Measurements from ENCODE around the gene METTL13. TPM values are rescaled to one million over a fixed set of nuclear protein-coding genes. Genes with fewer than 3 reads are reported as not detected.

METTL13 gene
- total RNA-seq, 3 donors from 2014 or later (not counting 1 experiment from before 2014, with no cell fraction given) = 12.1 to 23.3 (median 18.2) TPM

DNA sequence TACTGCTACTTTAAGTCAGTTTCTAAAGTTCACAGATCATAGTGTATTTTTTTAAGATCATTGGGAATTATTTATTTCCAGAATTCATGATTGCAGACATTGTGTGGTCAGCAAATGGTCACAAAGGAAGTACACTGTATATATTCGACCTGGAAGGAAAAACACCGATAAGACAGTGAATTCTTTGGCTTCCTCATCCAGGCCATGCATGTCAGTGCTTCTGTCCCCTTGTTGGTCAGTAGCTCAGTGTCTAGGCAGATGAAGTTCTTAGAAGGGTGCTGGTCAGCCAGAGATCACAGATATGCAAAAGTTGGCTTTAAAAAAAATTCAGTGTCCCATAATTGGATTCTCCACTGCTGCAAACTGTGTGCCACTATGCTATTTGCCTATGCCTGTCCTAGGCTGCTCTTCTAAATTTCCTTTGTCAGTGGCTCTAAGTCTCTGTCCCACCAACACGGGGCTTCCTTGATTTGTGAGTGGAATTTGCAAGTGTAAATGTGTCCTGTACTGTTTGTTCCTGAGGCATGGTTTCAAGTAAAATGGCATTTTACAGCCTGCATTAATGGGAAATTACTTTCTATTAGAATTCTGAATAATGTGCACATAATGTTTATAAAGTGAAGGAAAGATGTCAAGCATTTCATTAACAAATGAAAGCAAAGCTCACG lies 27.6 kb upstream of the METTL13 start:
- no peaks in the 10 kb centered on the region for H3K4me1 ChIP-seq (ENCODE audit: control insufficient read depth, insufficient read depth, low read length)
- H3K27me3 ChIP-seq (ENCODE audit: control insufficient read depth, insufficient read depth, low read length) = peaks cover 2% of the 10 kb centered on the region
- H3K9me3 ChIP-seq (ENCODE audit: control insufficient read depth, insufficient read depth, low read length) = no peaks in the 10 kb centered on the region
- intact Hi-C loops (cut with micrococcal nuclease) = no loop called here
- H3K27ac ChIP-seq (ENCODE audit: low read length) = no peak overlapping the region
- no peaks in the 10 kb centered on the region for H3K36me3 Mint-ChIP-seq
- WGBS (ENCODE audit: insufficient coverage) = 89% methylated on average over 4 of the region's 4 CpGs
- H3K36me3 ChIP-seq (ENCODE audit: control insufficient read depth, insufficient read depth, low read length) = no peaks in the 10 kb centered on the region
- H3K9me3 Mint-ChIP-seq = no peaks in the 10 kb centered on the region
- ATAC-seq (no peak), DNase-seq (no peak)
- H3K4me3 Mint-ChIP-seq = no peak overlapping the region
- no peaks in the 10 kb centered on the region for H3K4me1 Mint-ChIP-seq
- H3K27me3 Mint-ChIP-seq (ENCODE audit: low read depth in 2 of 2) = peaks cover 5 to 8% of the 10 kb centered on the region in 2 donors
- H3K4me3 ChIP-seq (ENCODE audit: low read length) = no peak overlapping the region
- TF ChIP-seq, protein P1, sequence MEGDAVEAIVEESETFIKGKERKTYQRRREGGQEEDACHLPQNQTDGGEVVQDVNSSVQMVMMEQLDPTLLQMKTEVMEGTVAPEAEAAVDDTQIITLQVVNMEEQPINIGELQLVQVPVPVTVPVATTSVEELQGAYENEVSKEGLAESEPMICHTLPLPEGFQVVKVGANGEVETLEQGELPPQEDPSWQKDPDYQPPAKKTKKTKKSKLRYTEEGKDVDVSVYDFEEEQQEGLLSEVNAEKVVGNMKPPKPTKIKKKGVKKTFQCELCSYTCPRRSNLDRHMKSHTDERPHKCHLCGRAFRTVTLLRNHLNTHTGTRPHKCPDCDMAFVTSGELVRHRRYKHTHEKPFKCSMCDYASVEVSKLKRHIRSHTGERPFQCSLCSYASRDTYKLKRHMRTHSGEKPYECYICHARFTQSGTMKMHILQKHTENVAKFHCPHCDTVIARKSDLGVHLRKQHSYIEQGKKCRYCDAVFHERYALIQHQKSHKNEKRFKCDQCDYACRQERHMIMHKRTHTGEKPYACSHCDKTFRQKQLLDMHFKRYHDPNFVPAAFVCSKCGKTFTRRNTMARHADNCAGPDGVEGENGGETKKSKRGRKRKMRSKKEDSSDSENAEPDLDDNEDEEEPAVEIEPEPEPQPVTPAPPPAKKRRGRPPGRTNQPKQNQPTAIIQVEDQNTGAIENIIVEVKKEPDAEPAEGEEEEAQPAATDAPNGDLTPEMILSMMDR (IDR thresholded peaks at IDR 0.05) = no peak
- H3K27ac Mint-ChIP-seq = no peak overlapping the region

DNA sequence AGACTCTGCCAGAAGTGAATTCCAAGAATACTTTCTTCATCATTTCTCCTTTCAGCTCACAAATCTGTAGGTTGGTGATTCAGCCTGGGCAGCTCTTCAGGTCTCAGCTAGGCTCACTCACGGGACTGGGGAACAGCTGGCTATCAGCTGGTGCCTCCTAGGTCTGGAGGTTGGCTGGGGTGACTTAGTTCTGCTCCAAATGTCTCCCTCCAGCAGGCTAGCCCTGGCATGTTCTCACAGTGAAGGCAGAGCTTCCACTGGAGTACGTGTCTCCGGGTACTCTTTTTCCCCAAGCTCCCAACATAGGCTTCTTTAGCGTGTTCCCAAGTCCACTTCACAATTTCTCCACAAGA lies 27.1 kb upstream of the METTL13 start:
- no peaks in the 10 kb centered on the region for H3K4me1 ChIP-seq (ENCODE audit: control insufficient read depth, insufficient read depth, low read length)
- TF ChIP-seq, protein P1 (IDR thresholded peaks at IDR 0.05) = no peak
- Mint-ChIP-seq H3K36me3 (no peaks in the 10 kb centered on the region), H3K27ac (no peak overlapping the region), H3K9me3 (no peaks in the 10 kb centered on the region), H3K4me1 (no peaks in the 10 kb centered on the region), H3K4me3 (no peak overlapping the region), H3K27me3 (ENCODE audit: low read depth in 2 of 2) (peaks cover 6 to 8% of the 10 kb centered on the region in 2 donors)
- DNase-seq = no peak
- H3K9me3 ChIP-seq (ENCODE audit: control insufficient read depth, insufficient read depth, low read length) = no peaks in the 10 kb centered on the region
- H3K36me3 ChIP-seq (ENCODE audit: control insufficient read depth, insufficient read depth, low read length) = no peaks in the 10 kb centered on the region
- H3K27ac ChIP-seq (ENCODE audit: low read length) = no peak overlapping the region
- H3K4me3 ChIP-seq (ENCODE audit: low read length) = no peak overlapping the region
- no peak for ATAC-seq
- WGBS (ENCODE audit: insufficient coverage) = 89% methylated on average over 4 of the region's 4 CpGs
- intact Hi-C loops (cut with micrococcal nuclease) = no loop called here
- H3K27me3 ChIP-seq (ENCODE audit: control insufficient read depth, insufficient read depth, low read length) = peaks cover 2% of the 10 kb centered on the region

DNA sequence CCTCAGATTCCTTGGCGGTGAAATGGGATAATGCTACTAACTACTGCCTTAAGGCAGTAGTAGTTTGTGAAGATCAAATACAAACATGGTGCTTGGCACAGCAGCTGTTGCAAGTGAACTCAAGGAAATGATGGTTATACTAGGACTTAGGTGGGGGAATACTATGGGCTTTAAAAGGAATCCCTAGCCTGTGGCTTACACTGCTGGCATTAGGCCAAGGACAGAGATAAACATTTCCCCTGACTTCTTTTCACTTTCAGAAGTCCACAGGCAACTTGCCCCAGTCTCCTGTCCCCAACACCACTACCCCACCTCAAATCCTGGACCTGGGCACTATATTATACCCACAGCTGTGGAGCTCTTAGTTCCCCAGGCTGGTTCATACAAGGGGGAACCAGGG lies 26.5 kb upstream of the METTL13 start:
- Mint-ChIP-seq H3K27me3 (ENCODE audit: low read depth in 2 of 2) (peaks cover 8% of the 10 kb centered on the region in 2 donors), H3K27ac (no peak overlapping the region), H3K36me3 (no peaks in the 10 kb centered on the region), H3K4me1 (no peaks in the 10 kb centered on the region), H3K4me3 (no peak overlapping the region), H3K9me3 (no peaks in the 10 kb centered on the region)
- no peak overlapping the region for H3K4me3 ChIP-seq (ENCODE audit: low read length)
- TF ChIP-seq, protein P1 (IDR thresholded peaks at IDR 0.05) = no peak
- no peaks in the 10 kb centered on the region for H3K4me1 ChIP-seq (ENCODE audit: control insufficient read depth, insufficient read depth, low read length)
- intact Hi-C loops (cut with micrococcal nuclease) = no loop called here
- no peak for ATAC-seq
- H3K36me3 ChIP-seq (ENCODE audit: control insufficient read depth, insufficient read depth, low read length) = no peaks in the 10 kb centered on the region
- 100% methylated on average over 1 of the region's 1 CpG for WGBS (ENCODE audit: insufficient coverage)
- H3K9me3 ChIP-seq (ENCODE audit: control insufficient read depth, insufficient read depth, low read length) = no peaks in the 10 kb centered on the region
- DNase-seq = no peak
- peaks cover 2% of the 10 kb centered on the region for H3K27me3 ChIP-seq (ENCODE audit: control insufficient read depth, insufficient read depth, low read length)
- H3K27ac ChIP-seq (ENCODE audit: low read length) = no peak overlapping the region

DNA sequence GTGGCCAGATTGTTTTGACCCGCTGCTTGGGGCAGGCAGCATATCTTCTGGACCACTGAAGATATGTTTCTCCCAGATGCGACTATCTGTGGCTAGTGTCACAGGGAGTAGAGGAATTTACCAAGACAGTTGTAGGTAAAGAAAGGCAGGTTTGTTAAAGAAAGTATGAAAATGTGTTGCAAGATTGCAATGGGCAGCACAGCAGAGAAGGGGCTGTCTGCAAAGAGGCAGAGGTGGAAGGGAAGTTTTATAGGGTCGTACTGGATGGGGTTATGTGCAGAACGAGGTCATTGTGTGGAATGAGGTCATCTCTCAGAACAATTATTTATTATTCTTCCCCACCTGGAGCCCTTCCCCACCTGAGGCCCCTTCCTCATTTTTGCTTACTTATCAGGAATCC lies 24.6 kb upstream of the METTL13 start:
- no peaks in the 10 kb centered on the region for H3K4me1 ChIP-seq (ENCODE audit: control insufficient read depth, insufficient read depth, low read length)
- no peak for ATAC-seq

More for the DNA sequence above, 24.6 kb upstream of the METTL13 start:
- Mint-ChIP-seq H3K27ac (no peak overlapping the region), H3K36me3 (no peaks in the 10 kb centered on the region), H3K27me3 (ENCODE audit: low read depth in 2 of 2) (peaks cover 8% of the 10 kb centered on the region in 2 donors), H3K4me1 (no peaks in the 10 kb centered on the region), H3K9me3 (no peaks in the 10 kb centered on the region), H3K4me3 (no peak overlapping the region)
- WGBS (ENCODE audit: insufficient coverage) = 85% methylated on average over 2 of the region's 4 CpGs
- Histone ChIP-seq H3K36me3 (ENCODE audit: control insufficient read depth, insufficient read depth, low read length) (no peaks in the 10 kb centered on the region), H3K4me3 (ENCODE audit: low read length) (no peak overlapping the region), H3K27me3 (ENCODE audit: control insufficient read depth, insufficient read depth, low read length) (peaks cover 2% of the 10 kb centered on the region), H3K27ac (ENCODE audit: low read length) (no peak overlapping the region), H3K9me3 (ENCODE audit: control insufficient read depth, insufficient read depth, low read length) (no peaks in the 10 kb centered on the region)
- TF ChIP-seq, protein P1 (IDR thresholded peaks at IDR 0.05) = no peak
- DNase-seq = no peak
- intact Hi-C loops (cut with micrococcal nuclease) = no loop called here

Measured in natural killer cell (primary cell).